ENCODE measurements around the gene ZAP70.

The ZAP70 gene

DNA sequence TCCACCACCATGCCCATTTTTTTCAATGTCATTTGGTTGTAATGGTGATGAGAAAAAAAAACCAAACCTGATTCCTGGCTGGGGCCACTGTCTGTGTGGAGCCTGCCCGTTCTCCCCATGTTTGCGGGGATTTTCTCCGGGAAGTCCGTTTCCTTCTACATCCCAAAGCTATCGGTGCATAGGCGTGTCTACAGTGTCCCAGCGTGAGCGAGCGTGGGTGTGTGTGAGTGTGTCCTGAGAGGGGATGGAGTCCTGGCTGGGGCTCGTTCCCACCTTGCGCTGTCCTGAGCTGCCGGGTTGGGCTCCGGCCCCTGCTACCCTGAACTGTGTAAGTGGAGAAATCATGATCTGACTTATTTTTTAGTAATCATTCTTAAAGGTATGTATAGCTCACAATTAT lies 7.3 kb upstream of the ZAP70 start:
- TF ChIP-seq CTCF (IDR thresholded peaks at IDR 0.05): no peak
- no peaks in the 10 kb centered on the region for H3K36me3 ChIP-seq
- no peaks in the 10 kb centered on the region for H3K4me1 ChIP-seq (ENCODE audit: control insufficient read depth in 1 of 2, insufficient read depth in 1 of 2, low read depth in 1 of 2, low read length in 1 of 2)
- H3K9me3 ChIP-seq: no peaks in the 10 kb centered on the region
- no peak overlapping the region for H3K4me3 ChIP-seq (ENCODE audit: low read depth in 1 of 2, low read length in 1 of 2)
- H3K27me3 ChIP-seq: no peaks in the 10 kb centered on the region
- H3K27ac ChIP-seq: no peak overlapping the region

DNA sequence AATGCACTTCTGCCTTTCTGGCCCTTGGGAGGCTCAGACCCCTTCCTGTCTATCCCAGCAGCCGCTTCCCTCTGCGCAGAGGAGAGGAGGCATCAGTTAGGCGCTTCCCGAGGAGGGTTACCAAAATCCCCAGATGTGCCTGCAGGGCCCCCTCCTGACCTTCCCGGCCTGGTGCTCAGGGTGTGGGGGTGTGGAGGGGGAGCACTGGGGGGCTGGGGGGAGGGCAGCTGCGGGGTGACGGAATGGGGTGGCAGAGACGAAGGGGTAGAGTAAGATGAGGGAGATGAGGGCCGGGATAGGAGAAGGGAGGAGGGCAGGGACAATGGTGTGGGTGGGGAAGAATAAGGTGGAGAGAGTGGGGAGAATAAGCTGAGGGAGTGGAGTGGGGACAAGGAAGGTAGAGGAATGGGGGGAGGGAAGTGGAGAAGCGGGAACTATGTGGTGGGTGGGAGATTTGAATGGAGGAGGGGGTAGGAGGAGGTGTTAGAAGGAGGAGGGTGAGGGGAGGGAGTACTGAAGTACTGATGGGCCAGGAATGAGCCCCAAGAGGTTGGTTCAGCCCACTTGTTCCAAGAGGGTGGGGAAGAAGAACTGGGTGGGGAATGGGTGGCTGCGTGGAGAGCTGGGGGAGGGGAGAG lies 6.5 kb upstream of the ZAP70 start:
- H3K4me1 ChIP-seq (ENCODE audit: control insufficient read depth in 1 of 2, insufficient read depth in 1 of 2, low read depth in 1 of 2, low read length in 1 of 2): no peaks in the 10 kb centered on the region
- no peak overlapping the region for H3K4me3 ChIP-seq (ENCODE audit: low read depth in 1 of 2, low read length in 1 of 2)
- no peaks in the 10 kb centered on the region for H3K27me3 ChIP-seq
- TF ChIP-seq CTCF (IDR thresholded peaks at IDR 0.05): no peak
- H3K9me3 ChIP-seq: no peaks in the 10 kb centered on the region
- no peaks in the 10 kb centered on the region for H3K36me3 ChIP-seq
- H3K27ac ChIP-seq: no peak overlapping the region

DNA sequence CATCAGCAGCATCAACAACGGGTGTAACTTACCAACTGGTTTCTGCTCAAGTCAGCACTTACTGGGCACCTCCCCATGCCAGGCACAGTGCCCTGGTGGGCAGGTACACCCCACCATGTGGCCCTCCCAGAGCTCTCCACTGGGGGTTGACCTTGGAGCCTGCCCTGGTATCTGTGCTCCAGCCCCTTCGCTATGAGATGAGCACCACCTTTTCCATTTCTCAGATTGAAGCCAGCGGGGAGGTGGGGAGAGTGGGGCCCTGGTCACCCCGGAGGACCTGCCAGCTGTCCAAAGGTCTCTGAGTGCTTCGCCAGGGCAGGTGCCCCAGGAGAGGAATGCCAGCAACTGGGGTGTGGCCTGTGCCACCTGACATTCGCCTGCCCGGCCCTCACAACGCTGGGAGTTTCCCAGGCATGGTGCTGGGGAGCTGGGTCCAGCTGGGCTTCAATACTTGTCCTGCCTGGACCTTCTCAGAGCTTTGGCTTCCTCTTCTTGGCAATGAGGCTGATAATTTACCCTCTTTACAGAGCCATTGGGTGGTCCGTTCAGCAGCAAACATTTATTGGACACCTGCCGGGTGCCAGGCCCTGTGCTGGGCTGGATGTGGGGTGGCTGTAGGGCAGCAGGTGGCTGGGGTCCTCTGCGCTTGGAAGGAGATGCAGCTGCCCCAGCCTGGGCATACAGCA lies 5.9 kb upstream of the ZAP70 start:
- Histone ChIP-seq H3K27me3 (no peaks in the 10 kb centered on the region), H3K4me3 (ENCODE audit: low read depth in 1 of 2, low read length in 1 of 2) (no peak overlapping the region), H3K27ac (no peak overlapping the region), H3K9me3 (no peaks in the 10 kb centered on the region), H3K36me3 (no peaks in the 10 kb centered on the region), H3K4me1 (ENCODE audit: control insufficient read depth in 1 of 2, insufficient read depth in 1 of 2, low read depth in 1 of 2, low read length in 1 of 2) (no peaks in the 10 kb centered on the region)
- TF ChIP-seq CTCF (IDR thresholded peaks at IDR 0.05): no peak

GRCh38 chr2:97708048-97708380 lies 5.4 kb upstream of the ZAP70 start:
- H3K27ac ChIP-seq: no peak overlapping the region
- H3K9me3 ChIP-seq: no peaks in the 10 kb centered on the region
- no peak for TF ChIP-seq CTCF (IDR thresholded peaks at IDR 0.05)
- no peaks in the 10 kb centered on the region for H3K4me1 ChIP-seq (ENCODE audit: control insufficient read depth in 1 of 2, insufficient read depth in 1 of 2, low read depth in 1 of 2, low read length in 1 of 2)
- no peak overlapping the region for H3K4me3 ChIP-seq (ENCODE audit: low read depth in 1 of 2, low read length in 1 of 2)
- H3K36me3 ChIP-seq: no peaks in the 10 kb centered on the region
- H3K27me3 ChIP-seq: no peaks in the 10 kb centered on the region

DNA sequence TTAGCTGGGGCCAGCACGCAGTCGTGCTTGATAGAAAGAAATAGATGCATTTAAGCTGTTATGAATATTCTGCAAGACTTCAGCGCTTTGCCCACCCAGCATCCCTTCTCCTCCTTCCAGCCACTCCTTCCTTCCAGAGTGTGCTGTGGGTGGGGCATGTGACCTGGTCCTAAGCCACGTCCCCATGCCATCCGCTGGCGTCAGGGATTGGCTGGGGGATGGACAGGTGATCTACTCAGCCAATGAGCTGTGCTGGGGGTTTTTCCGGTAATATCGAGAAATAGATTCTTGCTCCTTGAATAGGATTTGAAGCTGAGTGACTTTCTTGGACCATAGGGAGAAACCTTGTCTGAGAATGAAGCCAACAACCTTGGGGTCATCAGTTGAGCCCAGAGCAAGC lies 4.8 kb upstream of the ZAP70 start:
- Histone ChIP-seq H3K4me1 (ENCODE audit: control insufficient read depth in 1 of 2, insufficient read depth in 1 of 2, low read depth in 1 of 2, low read length in 1 of 2) (no peaks in the 10 kb centered on the region), H3K27ac (no peak overlapping the region), H3K4me3 (ENCODE audit: low read depth in 1 of 2, low read length in 1 of 2) (no peak overlapping the region), H3K27me3 (no peaks in the 10 kb centered on the region), H3K36me3 (no peaks in the 10 kb centered on the region), H3K9me3 (no peaks in the 10 kb centered on the region)
- no peak for TF ChIP-seq CTCF (IDR thresholded peaks at IDR 0.05)
